Adipose tissue (tissue), 3 donors: ENCODE measurements around the gene SLC25A40. TPM values are rescaled to one million over a fixed set of nuclear protein-coding genes. Genes with fewer than 3 reads are reported as not detected.
"Not testable (repeated sequence)": the region's sequence is repeated elsewhere in the genome, so short reads cannot be mapped to it uniquely, and the experiment has no call there.

ENCODE experiments used
- H3K27ac ChIP-seq: one replicate; pipeline ENCODE4 v1.5.1; 2013; ENCODE audit warnings: low read depth, low read length
- WGBS, 3 donors: extraction: QIAGEN DNeasy Blood & Tissue Kit; methylation state at CpG; one replicate each; pipeline ENCODE4 v1.1.7; 2013; 5-methylcytosine and 5-hydroxymethylcytosine counted together
- polyA plus RNA-seq, 3 donors: library from polyadenylated mRNA; stranded (reverse); fragments of 200-250 nt; gene quantifications; one replicate each; pipeline ENCODE4 v1.2.3, GENCODE V29; 2013
- donor health status: healthy with polysubstance abuse.
- donor health status: Bipolar disorder and iron deficiency.
- donor health status: healthy.

The SLC25A40 gene, protein sequence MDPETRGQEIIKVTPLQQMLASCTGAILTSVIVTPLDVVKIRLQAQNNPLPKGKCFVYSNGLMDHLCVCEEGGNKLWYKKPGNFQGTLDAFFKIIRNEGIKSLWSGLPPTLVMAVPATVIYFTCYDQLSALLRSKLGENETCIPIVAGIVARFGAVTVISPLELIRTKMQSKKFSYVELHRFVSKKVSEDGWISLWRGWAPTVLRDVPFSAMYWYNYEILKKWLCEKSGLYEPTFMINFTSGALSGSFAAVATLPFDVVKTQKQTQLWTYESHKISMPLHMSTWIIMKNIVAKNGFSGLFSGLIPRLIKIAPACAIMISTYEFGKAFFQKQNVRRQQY
- polyA plus RNA-seq, result 1 to 10 TPM; 3.0 to 5.1 (median 4.7) TPM

DNA sequence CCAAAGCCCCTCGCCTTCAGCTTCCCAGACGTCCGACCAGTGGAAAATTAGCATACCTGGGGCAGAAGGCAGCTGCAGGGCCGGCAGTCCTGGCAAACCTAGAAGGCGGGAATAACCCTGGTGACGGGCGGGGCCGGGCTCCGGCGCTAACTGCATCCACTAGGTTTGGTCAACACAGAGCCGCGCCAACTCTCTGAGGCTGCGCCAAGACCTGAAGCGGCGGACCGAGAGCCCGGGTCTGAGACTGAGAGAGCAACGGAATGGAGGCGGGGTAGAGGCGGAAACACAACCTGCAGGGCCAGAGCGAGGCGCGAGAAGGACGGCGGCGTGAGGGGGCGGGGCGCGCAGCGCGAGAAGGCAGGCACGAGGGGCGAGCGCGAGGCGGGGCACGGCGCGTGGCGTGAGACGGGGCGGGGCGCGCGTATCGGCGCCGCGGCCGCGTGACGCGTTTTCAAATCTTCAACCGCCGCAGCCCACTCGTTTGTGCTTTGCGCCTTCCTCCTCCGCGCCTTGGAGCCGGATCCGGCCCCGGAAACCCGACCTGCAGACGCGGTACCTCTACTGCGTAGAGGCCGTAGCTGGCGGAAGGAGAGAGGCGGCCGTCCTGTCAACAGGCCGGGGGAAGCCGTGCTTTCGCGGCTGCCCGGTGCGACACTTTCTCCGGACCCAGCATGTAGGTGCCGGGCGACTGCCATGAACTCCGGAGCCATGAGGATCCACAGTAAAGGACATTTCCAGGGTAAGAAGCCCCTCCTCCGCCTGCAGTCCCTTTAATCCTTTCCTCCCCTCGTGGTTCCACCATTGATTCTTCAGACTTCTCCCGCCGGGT, at the start of gene SLC25A40, which contains the start of gene DBF4:
Gene SLC25A40, minus strand, starts transcription at position 321 of the 829 bp plus-strand sequence. CDS start 17,633 bp downstream, outside the sequence.
Gene DBF4, plus strand, starts transcription at position 454 of the 829 bp plus-strand sequence. Its CDS starts 240 bp downstream, at position 694.
- WGBS, 3 donors, result 1 to 5% (median 2%) methylated on average over 53 to 84 of the region's 84 CpGs
- H3K27ac ChIP-seq, result no peak within 1 kb of the TSS

DNA sequence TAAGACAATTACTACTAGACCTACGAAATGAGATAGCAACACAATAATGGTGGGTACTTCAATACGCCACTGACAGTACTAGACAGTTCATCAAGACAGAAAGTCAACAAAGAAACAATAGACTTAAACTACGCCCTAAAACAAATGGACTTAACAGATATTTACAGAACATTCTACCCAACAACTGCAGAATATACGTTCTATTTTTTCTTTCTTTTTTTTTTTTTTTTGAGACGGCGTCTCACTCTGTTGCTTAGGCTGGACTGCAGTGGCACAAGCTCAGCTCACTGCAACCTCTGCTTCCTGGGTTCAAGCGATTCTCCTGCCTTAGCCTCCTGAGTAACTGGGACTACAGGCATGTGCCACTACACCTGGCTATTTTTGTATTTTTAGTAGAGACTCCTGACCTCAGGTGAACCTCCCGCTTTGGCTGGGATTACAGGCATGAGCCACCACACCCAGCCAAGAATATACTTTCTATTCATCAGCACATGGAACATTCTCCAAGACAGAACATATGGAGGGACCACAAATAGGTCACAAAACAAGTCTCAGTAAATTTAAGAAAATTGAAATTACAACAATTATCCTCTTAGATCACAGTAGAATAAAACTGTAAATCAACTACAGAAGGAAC, 46.7 kb upstream of the SLC25A40 start:
- H3K27ac ChIP-seq, result not testable (repeated sequence)

DNA sequence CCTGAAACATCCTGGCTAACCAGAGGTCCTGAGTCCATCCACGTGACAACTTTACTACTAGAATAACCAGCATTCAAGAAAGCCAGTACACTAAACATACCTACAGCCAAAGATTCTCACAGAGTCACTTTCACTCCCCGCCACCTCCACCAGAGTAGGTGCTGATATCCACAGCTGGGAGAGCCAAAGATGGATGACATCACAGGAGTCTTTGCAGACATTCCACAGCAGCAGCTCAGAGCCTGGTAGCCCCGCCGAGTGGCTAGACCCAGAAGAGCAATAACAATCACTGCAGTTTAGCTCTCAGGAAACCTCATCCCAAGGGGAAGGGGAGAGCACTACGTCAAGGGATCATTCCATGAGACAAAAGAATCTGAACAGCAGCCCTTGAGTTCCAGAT, 44.4 kb upstream of the SLC25A40 start:
- 73 to 78% (median 78%) methylated on average over 5 of the region's 5 CpGs for WGBS, 3 donors
- no peak overlapping the region for H3K27ac ChIP-seq

More for the DNA sequence above, 46.7 kb upstream of the SLC25A40 start:
- WGBS, 3 donors, result 93 to 96% (median 94%) methylated on average over 8 of the region's 8 CpGs

DNA sequence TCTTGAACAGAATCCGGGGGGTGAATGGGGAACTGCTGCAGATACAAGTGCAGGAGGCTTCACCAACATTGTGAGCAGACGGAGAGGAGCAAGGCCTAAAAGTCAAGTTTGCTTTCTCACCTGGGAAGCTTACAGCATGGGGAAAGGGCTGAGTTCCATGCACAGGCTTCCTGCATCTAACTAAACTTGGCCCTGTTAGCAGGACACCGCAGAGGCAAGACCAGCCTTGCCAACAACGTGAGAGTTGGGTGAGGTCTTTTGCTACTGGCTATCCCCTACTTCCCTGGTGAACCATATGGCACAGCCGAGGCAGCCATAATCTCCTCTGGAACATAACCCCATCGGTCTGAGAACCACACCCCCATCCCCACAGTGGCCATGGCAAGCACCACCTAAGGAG, 43.7 kb upstream of the SLC25A40 start:
- no peak overlapping the region for H3K27ac ChIP-seq
- WGBS, 3 donors, result 88 to 94% (median 90%) methylated on average over 6 of the region's 6 CpGs

DNA sequence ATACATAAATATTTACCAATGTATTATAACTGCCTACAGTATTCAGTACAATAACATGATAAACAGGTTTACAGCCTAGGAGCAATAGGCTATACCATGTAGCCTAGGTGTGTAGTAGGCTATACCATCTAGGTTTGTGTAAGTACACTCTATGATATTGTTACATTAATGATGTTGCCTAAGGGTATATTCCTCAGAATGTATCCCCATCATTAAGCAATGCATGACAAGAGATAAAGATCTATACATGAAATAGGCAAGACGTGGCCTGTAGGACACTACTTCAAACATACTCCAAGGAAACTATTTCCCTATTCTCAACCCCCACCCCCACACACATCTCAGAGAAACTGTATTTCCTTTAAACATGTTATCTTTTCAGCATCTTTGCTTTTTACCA, 42.6 kb upstream of the SLC25A40 start:
- 40 to 71% (median 57%) methylated on average over 1 of the region's 1 CpG for WGBS, 3 donors
- H3K27ac ChIP-seq, result no peak overlapping the region

DNA sequence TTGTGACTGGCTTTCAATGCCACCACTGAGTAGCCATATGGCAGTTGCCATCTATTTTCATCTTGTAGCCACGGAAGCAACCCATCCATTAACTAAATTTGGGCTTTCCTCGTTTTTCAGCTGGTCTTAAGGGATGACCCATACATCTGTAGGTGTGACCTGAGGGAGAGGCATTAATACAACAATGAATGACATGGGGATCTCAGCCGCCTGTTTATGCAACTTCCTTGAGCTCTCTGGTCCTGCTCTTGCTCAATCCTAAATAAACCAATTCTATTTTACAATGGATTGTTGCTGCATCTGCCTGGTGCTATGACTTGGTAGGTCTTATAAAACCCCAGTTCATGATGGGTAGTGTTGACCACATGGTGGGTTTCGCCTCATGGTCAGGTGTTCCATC, 36.0 kb upstream of the SLC25A40 start:
- 64 to 88% (median 81%) methylated on average over 4 of the region's 4 CpGs for WGBS, 3 donors

DNA sequence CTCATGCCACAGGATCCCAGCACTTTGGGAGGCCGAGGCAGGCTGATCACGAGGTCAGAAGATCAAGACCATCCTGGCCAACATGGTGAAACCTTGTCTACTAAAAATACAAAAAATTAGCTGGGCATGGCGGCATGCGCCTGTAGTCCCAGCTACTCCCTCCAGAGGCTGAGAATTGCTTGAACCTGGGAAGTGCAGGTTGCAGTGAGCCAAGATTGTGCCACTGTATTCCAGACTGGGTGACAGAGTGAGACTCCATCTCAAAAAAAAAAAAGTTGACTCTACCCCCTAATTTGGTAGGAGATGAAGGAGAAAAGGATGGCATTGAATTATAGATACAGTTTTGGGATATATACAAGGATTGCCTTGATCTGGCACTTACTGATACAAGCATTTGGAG, 32.7 kb upstream of the SLC25A40 start:
- WGBS, 3 donors, result 96 to 98% (median 97%) methylated on average over 4 of the region's 4 CpGs
- H3K27ac ChIP-seq, result not testable (repeated sequence)

More for the DNA sequence above, 36.0 kb upstream of the SLC25A40 start:
- H3K27ac ChIP-seq, result no peak overlapping the region

DNA sequence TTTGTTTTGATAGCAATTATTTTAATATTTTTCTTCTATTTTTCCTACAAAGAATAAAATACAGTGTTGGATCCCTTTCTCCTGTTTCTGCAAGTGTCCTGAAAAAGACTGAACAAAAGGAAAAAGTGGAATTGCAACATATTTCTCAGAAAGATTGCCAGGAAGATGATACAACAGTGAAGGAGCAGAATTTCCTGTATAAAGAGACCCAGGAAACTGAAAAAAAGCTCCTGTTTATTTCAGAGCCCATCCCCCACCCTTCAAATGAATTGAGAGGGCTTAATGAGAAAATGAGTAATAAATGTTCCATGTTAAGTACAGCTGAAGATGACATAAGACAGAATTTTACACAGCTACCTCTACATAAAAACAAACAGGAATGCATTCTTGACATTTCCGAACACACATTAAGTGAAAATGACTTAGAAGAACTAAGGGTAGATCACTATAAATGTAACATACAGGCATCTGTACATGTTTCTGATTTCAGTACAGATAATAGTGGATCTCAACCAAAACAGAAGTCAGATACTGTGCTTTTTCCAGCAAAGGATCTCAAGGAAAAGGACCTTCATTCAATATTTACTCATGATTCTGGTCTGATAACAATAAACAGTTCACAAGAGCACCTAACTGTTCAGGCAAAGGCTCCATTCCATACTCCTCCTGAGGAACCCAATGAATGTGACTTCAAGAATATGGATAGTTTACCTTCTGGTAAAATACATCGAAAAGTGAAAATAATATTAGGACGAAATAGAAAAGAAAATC, 31.2 kb upstream of the SLC25A40 start:
- H3K27ac ChIP-seq, result not testable (repeated sequence)
- 93 to 95% (median 94%) methylated on average over 3 of the region's 3 CpGs for WGBS, 3 donors

DNA sequence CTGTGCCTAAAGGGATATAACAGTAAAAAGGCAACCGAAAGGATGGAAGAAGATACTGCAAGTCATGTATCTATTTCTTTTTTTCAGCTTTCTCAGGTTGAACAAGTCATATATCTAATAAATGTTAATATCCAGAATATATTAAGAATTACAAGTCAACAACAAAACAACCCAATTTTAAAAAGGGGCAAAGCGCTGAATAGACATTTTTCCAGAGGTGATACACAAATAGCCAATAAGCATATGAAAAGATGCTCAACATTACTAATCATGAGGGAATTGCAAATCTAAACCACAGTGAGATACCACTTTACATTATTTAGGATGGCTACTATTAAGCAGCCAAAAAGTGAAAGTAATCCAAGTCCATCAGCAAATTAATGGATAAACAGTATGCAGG, 23.1 kb upstream of the SLC25A40 start:
- H3K27ac ChIP-seq, result no peak overlapping the region
- WGBS, 3 donors, result 97 to 99% (median 97%) methylated on average over 2 of the region's 2 CpGs

DNA sequence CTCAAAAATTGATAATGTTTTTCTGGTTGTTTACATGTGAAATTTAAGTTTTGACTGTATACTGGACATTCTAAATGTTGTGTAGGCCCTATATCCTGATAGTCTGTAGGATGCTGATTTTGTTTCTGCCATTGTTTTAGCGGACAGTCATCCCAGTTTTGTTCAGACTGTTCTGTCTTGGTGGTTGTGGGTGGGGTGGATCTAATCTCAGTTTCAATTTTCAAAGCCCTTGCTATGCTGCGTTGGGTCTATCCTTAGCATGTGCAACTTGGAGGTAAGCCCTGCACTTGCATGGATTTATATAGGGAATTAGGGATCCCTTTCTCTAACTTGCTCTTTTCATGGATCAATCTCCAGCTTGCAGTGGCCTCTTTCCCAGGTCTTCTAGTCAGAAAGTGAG, 19.2 kb upstream of the SLC25A40 start:
- H3K27ac ChIP-seq, result no peak overlapping the region
- WGBS, 3 donors, result 97 to 100% (median 98%) methylated on average over 2 of the region's 2 CpGs

DNA sequence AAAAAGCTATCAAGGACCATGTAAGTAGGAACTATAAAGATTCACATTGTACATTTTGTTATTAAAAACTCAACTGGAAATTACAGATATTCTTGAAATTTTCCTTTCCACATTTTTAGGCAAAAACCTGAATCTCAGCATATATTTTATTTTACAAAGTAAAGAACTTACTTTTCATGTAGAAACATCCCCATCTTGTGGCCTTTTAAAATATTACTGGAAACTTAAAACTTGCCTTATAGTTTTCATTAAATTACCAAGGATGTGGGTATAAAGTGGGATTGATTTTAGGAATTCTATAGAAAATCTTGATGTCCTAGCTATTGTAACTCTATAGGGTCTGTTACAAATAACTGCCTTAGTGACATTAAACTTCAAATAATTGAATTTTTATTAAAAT, 10.7 kb upstream of the SLC25A40 start:
- no peak overlapping the region for H3K27ac ChIP-seq

DNA sequence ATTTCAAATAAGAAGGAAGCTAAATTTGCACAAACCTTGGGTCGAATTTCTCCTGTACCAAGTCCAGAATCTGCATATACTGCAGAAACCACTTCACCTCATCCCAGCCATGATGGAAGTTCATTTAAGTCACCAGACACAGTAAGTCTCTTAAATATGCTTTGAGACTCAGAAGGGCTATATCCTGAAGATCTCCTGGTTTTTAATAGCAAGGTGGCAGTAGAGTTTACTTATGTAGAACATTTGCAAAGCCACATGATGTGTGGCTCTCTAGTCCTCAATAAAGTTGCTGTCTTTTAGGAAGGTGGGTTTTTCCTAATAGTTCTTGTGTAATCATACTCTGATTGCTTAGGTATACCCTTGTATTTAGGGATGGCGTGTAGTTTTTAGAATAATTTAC, 8.9 kb upstream of the SLC25A40 start:
- WGBS, 3 donors, result 73 to 95% (median 90%) methylated on average over 2 of the region's 2 CpGs
- no peak overlapping the region for H3K27ac ChIP-seq

DNA sequence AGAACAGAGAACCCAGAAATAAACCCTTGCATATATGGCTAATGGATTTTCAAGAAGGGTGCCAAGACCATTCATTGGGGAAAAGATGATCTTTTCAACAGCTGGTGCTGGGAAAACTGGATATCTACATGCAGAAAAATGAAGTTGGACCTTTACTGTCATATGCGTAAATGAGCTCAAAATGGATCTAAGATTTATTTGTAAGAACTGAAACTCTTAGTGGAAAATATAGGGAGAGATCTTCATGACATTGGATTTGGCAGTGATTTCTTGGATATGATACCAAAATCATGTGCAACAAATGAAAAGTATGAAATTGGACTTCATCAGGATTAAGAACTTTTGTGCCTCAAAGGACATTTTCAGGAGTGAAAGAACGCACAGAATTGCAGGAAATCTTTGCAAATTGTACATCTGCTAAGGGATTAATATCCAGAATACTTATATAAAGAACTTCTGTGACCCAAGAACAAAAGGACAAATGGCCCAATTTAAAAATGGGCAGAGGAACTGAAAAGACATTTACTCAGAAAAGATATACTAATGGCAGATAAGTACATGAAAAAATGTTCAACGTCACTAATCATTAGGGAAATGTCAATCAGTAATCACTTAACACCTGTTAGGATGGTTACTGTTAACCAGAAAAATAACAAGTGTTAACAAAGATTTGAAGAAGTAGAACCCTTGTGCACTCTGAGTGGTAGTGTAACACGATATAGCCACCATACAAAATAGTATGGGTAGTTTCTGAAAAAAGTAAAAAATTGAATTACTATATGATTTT, 6.2 kb upstream of the SLC25A40 start:
- WGBS, 3 donors, result 84 to 93% (median 91%) methylated on average over 4 of the region's 4 CpGs
- H3K27ac ChIP-seq, result no peak overlapping the region

DNA sequence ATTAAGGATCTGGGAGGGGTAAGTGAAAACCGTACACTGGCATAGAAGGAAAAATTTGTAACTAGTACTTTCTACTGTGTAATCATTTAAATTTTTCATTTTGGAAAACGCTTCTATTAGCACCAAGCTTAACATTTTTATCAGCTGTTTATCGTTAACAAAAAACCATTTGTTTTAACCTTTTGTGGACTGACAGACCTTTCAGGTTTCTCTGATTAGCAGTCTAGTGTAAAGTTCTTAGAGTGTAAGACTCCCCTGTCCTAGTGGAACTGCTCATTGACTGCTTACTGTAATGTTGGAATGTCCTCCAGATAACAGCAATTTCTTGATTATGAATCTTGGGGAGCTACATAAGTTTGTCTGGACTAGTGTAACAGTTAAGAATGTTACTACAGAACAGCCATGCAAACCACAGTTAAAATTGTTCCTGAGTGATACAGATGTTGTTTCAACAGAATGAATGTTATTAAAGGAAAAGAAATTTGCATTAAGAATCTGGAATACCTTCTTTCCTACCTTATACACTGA, 2.1 kb upstream of the SLC25A40 start:
- WGBS, 3 donors, result 49 to 70% (median 69%) methylated on average over 3 of the region's 3 CpGs
- H3K27ac ChIP-seq, result no peak overlapping the region

DNA sequence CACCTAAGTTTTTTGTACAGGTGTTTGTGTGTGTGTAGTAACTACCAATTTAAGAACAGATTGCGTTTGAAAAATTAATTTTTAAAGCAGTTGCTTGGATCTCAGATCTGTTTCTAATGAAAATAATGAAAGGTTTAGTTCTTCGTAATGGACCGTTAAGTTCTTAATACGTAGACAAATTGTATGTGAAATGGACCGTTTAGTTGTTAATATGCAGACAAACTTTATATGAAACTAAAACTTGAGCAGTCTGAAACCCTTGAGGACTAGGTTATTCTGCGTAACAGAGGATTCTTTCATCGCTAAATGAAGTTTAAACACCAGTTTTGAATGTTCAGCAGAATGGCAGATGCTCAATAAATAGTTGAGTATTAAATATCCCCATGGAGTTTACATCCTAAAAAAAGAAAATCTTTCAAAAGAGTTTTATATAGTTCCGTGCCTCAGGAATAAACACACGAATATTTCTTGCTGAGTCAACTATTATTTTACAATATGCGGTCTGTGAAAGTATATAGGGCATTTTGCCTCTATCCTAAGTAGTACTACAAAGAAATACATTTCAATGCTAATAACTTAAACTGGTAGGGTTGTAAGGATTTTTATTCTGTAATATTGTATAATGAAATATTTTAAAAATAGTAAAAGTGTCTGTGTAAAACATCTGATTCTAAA, 1.3 kb upstream of the SLC25A40 start:
- no peak overlapping the region for H3K27ac ChIP-seq
- WGBS, 3 donors, result 6 to 8% (median 7%) methylated on average over 10 of the region's 10 CpGs

DNA sequence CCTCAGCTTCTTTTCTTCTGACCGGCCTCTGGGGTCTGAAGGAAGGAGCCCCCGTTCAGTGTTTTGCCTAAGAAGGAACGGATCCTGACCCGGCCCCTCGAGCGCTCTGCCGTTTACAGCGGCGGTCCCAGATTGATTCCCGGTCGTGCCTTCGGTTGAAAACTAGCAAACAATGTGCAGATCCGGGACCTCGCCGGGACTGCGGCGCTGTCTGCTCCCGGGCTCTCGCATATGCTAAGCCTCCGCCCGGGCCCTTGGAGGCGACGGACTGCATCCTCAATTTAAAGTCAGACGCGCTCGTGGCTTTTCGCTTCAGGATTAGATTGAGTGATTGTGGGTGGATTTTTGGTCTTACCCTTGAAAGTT, 692 bp upstream of the SLC25A40 start:
- no peak overlapping the region for H3K27ac ChIP-seq
- 0 to 1% (median 0%) methylated on average over 27 of the region's 27 CpGs for WGBS, 3 donors
